Measurements from ENCODE around the gene KRTAP12-3. TPM values are rescaled to one million over a fixed set of nuclear protein-coding genes. Genes with fewer than 3 reads are reported as not detected.

Gene KRTAP12-3
- total and polyA plus RNA-seq, 10 of the 15 experiments (the other 5 are each of a cell fraction or from before 2014, with no cell fraction given): not detected

GRCh38 chr21:44648557-44649311 is 9.0 kb upstream of the KRTAP12-3 start (continued):
- TF ChIP-seq GATAD2B (conservative IDR thresholded peaks at IDR 0.05; ENCODE audit: low read depth): no peak
- no peak for TF ChIP-seq SUZ12 (IDR thresholded peaks at IDR 0.05; ENCODE audit: unreplicated experiment)
- TF ChIP-seq BHLHE40 (IDR thresholded peaks at IDR 0.05; ENCODE audit: borderline replicate concordance in 1 of 2, low read depth in 2 of 2, low read length in 1 of 2): no peak
- no peak for TF ChIP-seq EGR1 (IDR thresholded peaks at IDR 0.05; ENCODE audit: borderline replicate concordance in 1 of 2, low read depth in 2 of 2, low read length in 2 of 2)
- no peak for TF ChIP-seq TAF1 (IDR thresholded peaks at IDR 0.05; ENCODE audit: borderline replicate concordance, low read depth, low read length)
- TF ChIP-seq HDAC6 (IDR thresholded peaks at IDR 0.05; ENCODE audit: unreplicated experiment): no peak
- TF ChIP-seq CEBPZ (IDR thresholded peaks at IDR 0.05; ENCODE audit: low read depth, low read length): no peak
- TF ChIP-seq TCF3 (IDR thresholded peaks at IDR 0.05; ENCODE audit: borderline replicate concordance, insufficient read depth, low read depth, low read length): no peak
